HL-60 (cell line): ENCODE measurements around the gene RAC2.

Experiments
- GABPA ChIP-seq: IDR thresholded peaks from 2 replicates; pipeline ENCODE4 v1.6.1; 2012; ENCODE audit warnings: low read depth
- POLR2AphosphoS5 ChIP-seq: IDR thresholded peaks from 2 replicates; pipeline ENCODE4 v1.6.1; 2012; ENCODE audit warnings: low read depth
- TF ChIP-seq, protein P1 (sequence below): IDR thresholded peaks from one replicate; pipeline ENCODE4 v1.5.1; 2011; ENCODE audit warnings: low read length, control low read depth, inconsistent platforms; ENCODE audit not compliant: insufficient read depth
- TF ChIP-seq, protein P2 (sequence below): IDR thresholded peaks from 2 replicates; pipeline ENCODE4 v1.6.1; 2012; ENCODE audit warnings: low read depth; ENCODE audit not compliant: insufficient replicate concordance

DNA sequence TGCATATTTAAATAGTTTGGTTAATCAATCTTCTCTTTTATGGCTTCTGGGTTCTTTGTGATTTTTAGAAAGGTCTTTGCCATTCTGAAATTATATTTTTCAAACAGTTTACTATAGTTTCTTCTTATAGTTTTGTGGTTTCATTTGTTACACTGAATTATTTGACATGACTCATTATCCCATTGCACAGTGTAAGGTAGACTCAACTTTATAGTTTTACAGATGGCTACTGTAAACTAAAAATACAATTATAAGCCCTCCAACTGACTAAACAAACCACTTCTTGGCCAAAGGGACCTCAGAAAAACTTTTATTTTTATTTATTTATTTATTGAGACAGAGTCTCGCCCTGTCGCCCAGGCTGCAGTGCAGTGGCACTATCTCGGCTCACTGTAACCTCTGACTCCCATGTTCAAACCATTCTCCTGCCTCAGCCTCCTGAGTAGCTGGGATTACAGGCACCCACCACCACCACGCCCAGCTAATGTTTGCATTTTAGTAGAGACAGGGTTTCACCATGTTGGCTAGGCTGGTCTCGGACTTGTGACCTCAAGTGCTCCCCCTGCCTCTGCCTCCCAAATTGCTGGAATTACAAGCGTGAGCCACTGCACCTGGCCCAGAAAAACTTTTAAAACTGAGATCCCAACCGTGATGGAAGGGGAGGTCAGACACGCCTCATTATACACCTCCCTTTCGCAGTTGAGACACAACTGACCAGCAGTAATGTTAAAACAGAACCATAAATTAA lies 14.1 kb upstream of the RAC2 start:
- TF ChIP-seq, protein P1, sequence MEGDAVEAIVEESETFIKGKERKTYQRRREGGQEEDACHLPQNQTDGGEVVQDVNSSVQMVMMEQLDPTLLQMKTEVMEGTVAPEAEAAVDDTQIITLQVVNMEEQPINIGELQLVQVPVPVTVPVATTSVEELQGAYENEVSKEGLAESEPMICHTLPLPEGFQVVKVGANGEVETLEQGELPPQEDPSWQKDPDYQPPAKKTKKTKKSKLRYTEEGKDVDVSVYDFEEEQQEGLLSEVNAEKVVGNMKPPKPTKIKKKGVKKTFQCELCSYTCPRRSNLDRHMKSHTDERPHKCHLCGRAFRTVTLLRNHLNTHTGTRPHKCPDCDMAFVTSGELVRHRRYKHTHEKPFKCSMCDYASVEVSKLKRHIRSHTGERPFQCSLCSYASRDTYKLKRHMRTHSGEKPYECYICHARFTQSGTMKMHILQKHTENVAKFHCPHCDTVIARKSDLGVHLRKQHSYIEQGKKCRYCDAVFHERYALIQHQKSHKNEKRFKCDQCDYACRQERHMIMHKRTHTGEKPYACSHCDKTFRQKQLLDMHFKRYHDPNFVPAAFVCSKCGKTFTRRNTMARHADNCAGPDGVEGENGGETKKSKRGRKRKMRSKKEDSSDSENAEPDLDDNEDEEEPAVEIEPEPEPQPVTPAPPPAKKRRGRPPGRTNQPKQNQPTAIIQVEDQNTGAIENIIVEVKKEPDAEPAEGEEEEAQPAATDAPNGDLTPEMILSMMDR: no peak
- TF ChIP-seq GABPA: no peak
- no peak for TF ChIP-seq POLR2AphosphoS5
- TF ChIP-seq, protein P2, sequence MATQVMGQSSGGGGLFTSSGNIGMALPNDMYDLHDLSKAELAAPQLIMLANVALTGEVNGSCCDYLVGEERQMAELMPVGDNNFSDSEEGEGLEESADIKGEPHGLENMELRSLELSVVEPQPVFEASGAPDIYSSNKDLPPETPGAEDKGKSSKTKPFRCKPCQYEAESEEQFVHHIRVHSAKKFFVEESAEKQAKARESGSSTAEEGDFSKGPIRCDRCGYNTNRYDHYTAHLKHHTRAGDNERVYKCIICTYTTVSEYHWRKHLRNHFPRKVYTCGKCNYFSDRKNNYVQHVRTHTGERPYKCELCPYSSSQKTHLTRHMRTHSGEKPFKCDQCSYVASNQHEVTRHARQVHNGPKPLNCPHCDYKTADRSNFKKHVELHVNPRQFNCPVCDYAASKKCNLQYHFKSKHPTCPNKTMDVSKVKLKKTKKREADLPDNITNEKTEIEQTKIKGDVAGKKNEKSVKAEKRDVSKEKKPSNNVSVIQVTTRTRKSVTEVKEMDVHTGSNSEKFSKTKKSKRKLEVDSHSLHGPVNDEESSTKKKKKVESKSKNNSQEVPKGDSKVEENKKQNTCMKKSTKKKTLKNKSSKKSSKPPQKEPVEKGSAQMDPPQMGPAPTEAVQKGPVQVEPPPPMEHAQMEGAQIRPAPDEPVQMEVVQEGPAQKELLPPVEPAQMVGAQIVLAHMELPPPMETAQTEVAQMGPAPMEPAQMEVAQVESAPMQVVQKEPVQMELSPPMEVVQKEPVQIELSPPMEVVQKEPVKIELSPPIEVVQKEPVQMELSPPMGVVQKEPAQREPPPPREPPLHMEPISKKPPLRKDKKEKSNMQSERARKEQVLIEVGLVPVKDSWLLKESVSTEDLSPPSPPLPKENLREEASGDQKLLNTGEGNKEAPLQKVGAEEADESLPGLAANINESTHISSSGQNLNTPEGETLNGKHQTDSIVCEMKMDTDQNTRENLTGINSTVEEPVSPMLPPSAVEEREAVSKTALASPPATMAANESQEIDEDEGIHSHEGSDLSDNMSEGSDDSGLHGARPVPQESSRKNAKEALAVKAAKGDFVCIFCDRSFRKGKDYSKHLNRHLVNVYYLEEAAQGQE: no peak
